Muscle layer of colon (tissue), 2 donors: ENCODE measurements around the gene MICU1.

Experiments used
- H3K27ac ChIP-seq: one replicate; pipeline ENCODE4 v1.7.0; 2013; ENCODE audit warnings: low read depth, mild to moderate bottlenecking, low read length, moderate library complexity
- H3K27me3 ChIP-seq, 2 donors: one replicate each; pipeline ENCODE4 v1.7.0; 2013; ENCODE audit warnings: low read length in 2 of 2, mild to moderate bottlenecking in 2 of 2; ENCODE audit not compliant: insufficient read depth in 2 of 2, control insufficient read depth in 1 of 2
- H3K36me3 ChIP-seq: one replicate; pipeline ENCODE4 v1.7.0; 2013; ENCODE audit warnings: mild to moderate bottlenecking, low read length; ENCODE audit not compliant: insufficient read depth
- H3K4me1 ChIP-seq: one replicate; pipeline ENCODE4 v1.7.0; 2013; ENCODE audit warnings: mild to moderate bottlenecking, low read length; ENCODE audit not compliant: insufficient read depth
- H3K4me3 ChIP-seq, 2 donors: one replicate each; pipeline ENCODE4 v1.7.0; 2013; ENCODE audit warnings: low read length in 2 of 2, low read depth in 1 of 2, mild to moderate bottlenecking in 1 of 2, moderate library complexity in 1 of 2
- H3K9ac ChIP-seq: one replicate; pipeline ENCODE4 v1.7.0; 2013; ENCODE audit warnings: low read length
- H3K9me3 ChIP-seq: one replicate; pipeline ENCODE4 v1.7.0; 2013; ENCODE audit warnings: mild to moderate bottlenecking, low read length
- donor health status: abdominal sarcoma.
- donor health status: Adenocarcinoma of cecum.

The MICU1 gene

GRCh38 chr10:72625276-72625607 is 637 bp downstream of the MICU1 start:
- Histone ChIP-seq H3K27ac (peak overlapping the region; percentile 77), H3K36me3 (no peaks in the 10 kb centered on the region), H3K9me3 (no peaks in the 10 kb centered on the region), H3K4me1 (peaks cover 9% of the 10 kb centered on the region), H3K4me3 (peak overlapping the region; percentile 81 to 83), H3K9ac (peak overlapping the region; percentile 75), H3K27me3 (no peaks in the 10 kb centered on the region)

- Histone ChIP-seq H3K4me1 (peaks cover 9% of the 10 kb centered on the region), H3K27me3 (no peaks in the 10 kb centered on the region), H3K9me3 (no peaks in the 10 kb centered on the region), H3K9ac (no peak overlapping the region), H3K4me3 (no peak overlapping the region), H3K36me3 (no peaks in the 10 kb centered on the region), H3K27ac (no peak overlapping the region)
Observed at GRCh38 chr10:72622271-72622670, 3.6 kb downstream of the MICU1 start.

GRCh38 chr10:72616716-72617115 is 9.2 kb downstream of the MICU1 start:
- H3K9ac ChIP-seq, result no peak overlapping the region
- no peak overlapping the region for H3K27ac ChIP-seq

GRCh38 chr10:72615970-72616369 is 9.9 kb downstream of the MICU1 start:
- no peaks in the 10 kb centered on the region for H3K9me3 ChIP-seq
- H3K4me3 ChIP-seq, result no peak overlapping the region
- no peak overlapping the region for H3K9ac ChIP-seq
- H3K27ac ChIP-seq, result no peak overlapping the region
- H3K4me1 ChIP-seq, result peaks cover 7% of the 10 kb centered on the region
- H3K27me3 ChIP-seq, result no peaks in the 10 kb centered on the region
- H3K36me3 ChIP-seq, result no peaks in the 10 kb centered on the region

More at GRCh38 chr10:72616716-72617115, 9.2 kb downstream of the MICU1 start:
- H3K36me3 ChIP-seq, result no peaks in the 10 kb centered on the region
- H3K4me3 ChIP-seq, result no peak overlapping the region
- H3K4me1 ChIP-seq, result peaks cover 7% of the 10 kb centered on the region
- no peaks in the 10 kb centered on the region for H3K27me3 ChIP-seq
- no peaks in the 10 kb centered on the region for H3K9me3 ChIP-seq

- peaks cover 7% of the 10 kb centered on the region for H3K4me1 ChIP-seq
- H3K9me3 ChIP-seq, result no peaks in the 10 kb centered on the region
- H3K4me3 ChIP-seq, result no peak overlapping the region
- no peak overlapping the region for H3K9ac ChIP-seq
- no peaks in the 10 kb centered on the region for H3K27me3 ChIP-seq
- H3K27ac ChIP-seq, result no peak overlapping the region
- no peaks in the 10 kb centered on the region for H3K36me3 ChIP-seq
Observed at GRCh38 chr10:72612203-72612826, 13.6 kb downstream of the MICU1 start.

GRCh38 chr10:72611783-72612182 is 14.1 kb downstream of the MICU1 start:
- Histone ChIP-seq H3K27ac (no peak overlapping the region), H3K4me3 (no peak overlapping the region), H3K9ac (no peak overlapping the region)

GRCh38 chr10:72610466-72610865 is 15.4 kb downstream of the MICU1 start:
- H3K9ac ChIP-seq, result no peak overlapping the region
- H3K27me3 ChIP-seq, result no peaks in the 10 kb centered on the region
- H3K4me3 ChIP-seq, result no peak overlapping the region
- H3K27ac ChIP-seq, result no peak overlapping the region
- peaks cover 7% of the 10 kb centered on the region for H3K4me1 ChIP-seq
- no peaks in the 10 kb centered on the region for H3K9me3 ChIP-seq
- H3K36me3 ChIP-seq, result no peaks in the 10 kb centered on the region

More at GRCh38 chr10:72611783-72612182, 14.1 kb downstream of the MICU1 start:
- Histone ChIP-seq H3K9me3 (no peaks in the 10 kb centered on the region), H3K36me3 (no peaks in the 10 kb centered on the region), H3K27me3 (no peaks in the 10 kb centered on the region), H3K4me1 (peaks cover 7% of the 10 kb centered on the region)

GRCh38 chr10:72605122-72605521 is 20.8 kb downstream of the MICU1 start:
- H3K4me3 ChIP-seq, result no peak overlapping the region
- H3K9me3 ChIP-seq, result no peaks in the 10 kb centered on the region
- H3K27ac ChIP-seq, result no peak overlapping the region
- H3K4me1 ChIP-seq, result no peaks in the 10 kb centered on the region
- no peak overlapping the region for H3K9ac ChIP-seq
- H3K36me3 ChIP-seq, result no peaks in the 10 kb centered on the region
- no peaks in the 10 kb centered on the region for H3K27me3 ChIP-seq

- Histone ChIP-seq H3K9ac (no peak overlapping the region), H3K27me3 (no peaks in the 10 kb centered on the region), H3K4me3 (no peak overlapping the region), H3K36me3 (no peaks in the 10 kb centered on the region), H3K9me3 (no peaks in the 10 kb centered on the region), H3K27ac (no peak overlapping the region), H3K4me1 (no peaks in the 10 kb centered on the region)
Observed at GRCh38 chr10:72601144-72601543, 24.7 kb downstream of the MICU1 start.

GRCh38 chr10:72598769-72599701 is 26.8 kb downstream of the MICU1 start:
- Histone ChIP-seq H3K4me1 (no peaks in the 10 kb centered on the region), H3K27ac (no peak overlapping the region), H3K4me3 (no peak overlapping the region), H3K9ac (no peak overlapping the region), H3K9me3 (no peaks in the 10 kb centered on the region), H3K27me3 (no peaks in the 10 kb centered on the region), H3K36me3 (no peaks in the 10 kb centered on the region)

GRCh38 chr10:72597897-72598296 is 28.0 kb downstream of the MICU1 start:
- no peaks in the 10 kb centered on the region for H3K9me3 ChIP-seq
- no peaks in the 10 kb centered on the region for H3K27me3 ChIP-seq
- H3K36me3 ChIP-seq, result no peaks in the 10 kb centered on the region
- H3K4me3 ChIP-seq, result no peak overlapping the region
- H3K9ac ChIP-seq, result no peak overlapping the region
- H3K27ac ChIP-seq, result no peak overlapping the region
- H3K4me1 ChIP-seq, result no peaks in the 10 kb centered on the region
